ENCODE measurements around the gene SASH1. TPM values are rescaled to one million over a fixed set of nuclear protein-coding genes. Genes with fewer than 3 reads are reported as not detected.

The SASH1 gene
- total RNA-seq, 1 donor, result 71.7 TPM

- DNase-seq (ENCODE audit: insufficient read length, low spot score, missing footprints), result no peak
- H4K20me1 ChIP-seq (ENCODE audit: insufficient read depth, low read length), result peaks cover under 1% of the 10 kb centered on the region
- TF ChIP-seq, protein P1, sequence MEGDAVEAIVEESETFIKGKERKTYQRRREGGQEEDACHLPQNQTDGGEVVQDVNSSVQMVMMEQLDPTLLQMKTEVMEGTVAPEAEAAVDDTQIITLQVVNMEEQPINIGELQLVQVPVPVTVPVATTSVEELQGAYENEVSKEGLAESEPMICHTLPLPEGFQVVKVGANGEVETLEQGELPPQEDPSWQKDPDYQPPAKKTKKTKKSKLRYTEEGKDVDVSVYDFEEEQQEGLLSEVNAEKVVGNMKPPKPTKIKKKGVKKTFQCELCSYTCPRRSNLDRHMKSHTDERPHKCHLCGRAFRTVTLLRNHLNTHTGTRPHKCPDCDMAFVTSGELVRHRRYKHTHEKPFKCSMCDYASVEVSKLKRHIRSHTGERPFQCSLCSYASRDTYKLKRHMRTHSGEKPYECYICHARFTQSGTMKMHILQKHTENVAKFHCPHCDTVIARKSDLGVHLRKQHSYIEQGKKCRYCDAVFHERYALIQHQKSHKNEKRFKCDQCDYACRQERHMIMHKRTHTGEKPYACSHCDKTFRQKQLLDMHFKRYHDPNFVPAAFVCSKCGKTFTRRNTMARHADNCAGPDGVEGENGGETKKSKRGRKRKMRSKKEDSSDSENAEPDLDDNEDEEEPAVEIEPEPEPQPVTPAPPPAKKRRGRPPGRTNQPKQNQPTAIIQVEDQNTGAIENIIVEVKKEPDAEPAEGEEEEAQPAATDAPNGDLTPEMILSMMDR (IDR thresholded peaks at IDR 0.05; ENCODE audit: extremely low read depth, low read depth, low read length), result no peak
- no peaks in the 10 kb centered on the region for H3K27me3 ChIP-seq (ENCODE audit: insufficient read depth, low read length)
- H3K27ac ChIP-seq (ENCODE audit: low read depth, low read length), result peak overlapping the region; percentile 83
- peak overlapping the region; percentile 58 for H3K4me3 ChIP-seq (ENCODE audit: insufficient read depth, low read length)
- H2AFZ ChIP-seq (ENCODE audit: low read length), result peak overlapping the region; percentile 44
- no peaks in the 10 kb centered on the region for H3K9me3 ChIP-seq (ENCODE audit: low read depth, low read length)
- H3K4me2 ChIP-seq (ENCODE audit: insufficient read depth, low read length), result peak overlapping the region; percentile 80
- no peaks in the 10 kb centered on the region for H3K36me3 ChIP-seq (ENCODE audit: insufficient read depth, low read length)
- H3K79me2 ChIP-seq (ENCODE audit: insufficient read depth, low read length), result no peaks in the 10 kb centered on the region
- H3K4me1 ChIP-seq (ENCODE audit: insufficient read depth, low read length), result peaks cover 47% of the 10 kb centered on the region
Measured at GRCh38 chr6:148440016-148440415, 97.4 kb downstream of the SASH1 start.

DNA sequence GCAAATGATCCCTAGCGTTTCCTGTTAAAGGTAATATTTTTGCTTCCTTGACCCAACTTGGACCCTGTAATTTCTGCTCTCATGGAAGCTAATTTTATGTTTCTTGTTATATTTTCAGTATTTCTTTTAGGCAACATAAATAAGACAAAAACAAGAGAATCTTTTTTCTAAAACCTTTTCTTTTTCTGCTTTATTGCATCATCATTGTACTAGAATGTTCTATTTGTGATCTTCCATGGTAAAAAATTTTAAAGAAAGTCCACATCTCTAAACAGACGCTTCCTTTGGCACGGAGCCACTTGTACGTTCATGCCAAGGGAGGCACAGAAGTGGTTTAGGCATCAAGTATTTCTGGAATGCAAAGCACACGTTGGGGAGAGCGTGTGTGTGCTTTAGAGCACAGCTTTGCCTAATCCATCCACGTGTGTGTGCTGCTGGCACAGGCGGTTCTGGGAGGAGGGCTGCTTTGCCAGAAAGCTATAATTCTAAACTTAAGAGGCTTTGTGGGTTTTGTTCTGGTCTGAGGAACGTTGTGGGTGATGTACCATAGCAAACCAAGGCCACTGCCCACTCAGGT lies 98.3 kb downstream of the SASH1 start:
- Histone ChIP-seq H4K20me1 (ENCODE audit: insufficient read depth, low read length) (peaks cover 2% of the 10 kb centered on the region), H3K9me3 (ENCODE audit: low read depth, low read length) (no peaks in the 10 kb centered on the region), H3K27me3 (ENCODE audit: insufficient read depth, low read length) (no peaks in the 10 kb centered on the region), H3K4me1 (ENCODE audit: insufficient read depth, low read length) (peaks cover 49% of the 10 kb centered on the region), H3K27ac (ENCODE audit: low read depth, low read length) (peak overlapping the region; percentile 83), H2AFZ (ENCODE audit: low read length) (peak overlapping the region; percentile 15), H3K36me3 (ENCODE audit: insufficient read depth, low read length) (no peaks in the 10 kb centered on the region), H3K4me2 (ENCODE audit: insufficient read depth, low read length) (peak overlapping the region; percentile 80), H3K79me2 (ENCODE audit: insufficient read depth, low read length) (no peaks in the 10 kb centered on the region), H3K4me3 (ENCODE audit: insufficient read depth, low read length) (peak overlapping the region; percentile 58)
- TF ChIP-seq, protein P1 (IDR thresholded peaks at IDR 0.05; ENCODE audit: extremely low read depth, low read depth, low read length), result no peak
- no peak for DNase-seq (ENCODE audit: insufficient read length, low spot score, missing footprints)

DNA sequence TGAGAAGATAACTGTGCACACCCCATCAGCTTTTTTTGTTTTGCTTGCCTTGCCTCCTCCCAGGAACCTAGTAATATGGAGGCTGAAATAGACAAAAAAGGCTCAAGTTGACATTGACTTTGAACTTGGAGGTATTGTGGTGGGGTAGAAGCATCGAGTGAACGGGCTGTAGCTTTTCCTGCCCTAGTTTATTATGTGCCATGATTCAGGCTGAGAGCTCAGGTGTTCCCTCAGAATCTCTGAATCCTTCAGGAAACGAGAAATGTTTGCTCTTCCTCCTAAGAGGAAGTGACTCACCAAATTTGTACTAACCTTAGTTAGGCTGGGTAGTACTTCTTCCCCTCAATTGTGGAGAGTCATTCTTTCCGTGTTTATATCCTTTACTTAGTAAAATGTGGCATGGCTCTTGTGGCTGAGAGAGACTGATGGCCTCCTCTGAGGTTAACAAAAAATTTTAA lies 98.8 kb downstream of the SASH1 start:
- no peaks in the 10 kb centered on the region for H3K36me3 ChIP-seq (ENCODE audit: insufficient read depth, low read length)
- no peak for DNase-seq (ENCODE audit: insufficient read length, low spot score, missing footprints)
- peak overlapping the region; percentile 83 for H3K27ac ChIP-seq (ENCODE audit: low read depth, low read length)
- H3K79me2 ChIP-seq (ENCODE audit: insufficient read depth, low read length), result no peaks in the 10 kb centered on the region
- H3K9me3 ChIP-seq (ENCODE audit: low read depth, low read length), result no peaks in the 10 kb centered on the region
- no peaks in the 10 kb centered on the region for H3K27me3 ChIP-seq (ENCODE audit: insufficient read depth, low read length)
- peaks cover 49% of the 10 kb centered on the region for H3K4me1 ChIP-seq (ENCODE audit: insufficient read depth, low read length)
- peak overlapping the region; percentile 58 for H3K4me3 ChIP-seq (ENCODE audit: insufficient read depth, low read length)
- TF ChIP-seq, protein P1 (IDR thresholded peaks at IDR 0.05; ENCODE audit: extremely low read depth, low read depth, low read length), result no peak
- H3K4me2 ChIP-seq (ENCODE audit: insufficient read depth, low read length), result peak overlapping the region; percentile 80
- no peak overlapping the region for H2AFZ ChIP-seq (ENCODE audit: low read length)
- H4K20me1 ChIP-seq (ENCODE audit: insufficient read depth, low read length), result peaks cover 2% of the 10 kb centered on the region

GRCh38 chr6:148443798-148444560 lies 101.3 kb downstream of the SASH1 start:
- Histone ChIP-seq H3K4me3 (ENCODE audit: insufficient read depth, low read length) (no peak overlapping the region), H4K20me1 (ENCODE audit: insufficient read depth, low read length) (peaks cover 2% of the 10 kb centered on the region), H3K4me1 (ENCODE audit: insufficient read depth, low read length) (peaks cover 42% of the 10 kb centered on the region), H3K4me2 (ENCODE audit: insufficient read depth, low read length) (peak overlapping the region; percentile 20), H3K27me3 (ENCODE audit: insufficient read depth, low read length) (no peaks in the 10 kb centered on the region), H2AFZ (ENCODE audit: low read length) (no peak overlapping the region), H3K79me2 (ENCODE audit: insufficient read depth, low read length) (no peaks in the 10 kb centered on the region), H3K27ac (ENCODE audit: low read depth, low read length) (peak overlapping the region; percentile 29), H3K9me3 (ENCODE audit: low read depth, low read length) (no peaks in the 10 kb centered on the region), H3K36me3 (ENCODE audit: insufficient read depth, low read length) (no peaks in the 10 kb centered on the region)
- no peak for DNase-seq (ENCODE audit: insufficient read length, low spot score, missing footprints)
- TF ChIP-seq, protein P1 (IDR thresholded peaks at IDR 0.05; ENCODE audit: extremely low read depth, low read depth, low read length), result no peak

All from osteoblast (primary cell).